Endothelial cell of umbilical vein (primary cell): ENCODE measurements around the gene LAMB3. TPM values are rescaled to one million over a fixed set of nuclear protein-coding genes. Genes with fewer than 3 reads are reported as not detected.

Experiments used
- BruUV-seq: library from RNA; stranded (reverse); fragments of 400-500 nt; replicated peaks from 2 replicates; lab custom pipeline; 2021; lab: Mats Ljungman, UMichigan
- CTCF ChIA-PET: fragments of 300-600, 350-600 bp; sonication (Branson Sonifier 250); formaldehyde crosslinking; loops from one replicate; lab custom pipeline; 2021; ENCODE audit warnings: antibody characterized with exemption, inconsistent platforms; lab: Charles Lee
- POLR2A ChIA-PET: fragments of 300-600, 350-600 bp; sonication (Branson Sonifier 250); formaldehyde crosslinking; loops from one replicate; lab custom pipeline; 2021; ENCODE audit warnings: antibody characterized with exemption, inconsistent platforms; lab: Charles Lee
- DNase-seq: peaks from one replicate; pipeline ENCODE4 v3.0.0-alpha.2; 2011; ENCODE audit warnings: low read depth, low spot score
- FAIRE-seq: peaks from 2 replicates; lab custom pipeline; 2011; peaks lifted over from hg19 to GRCh38; lab: Jason Lieb, UNC
- H2AFZ ChIP-seq: 2 replicates; pipeline ENCODE4 v1.6.0; 2012; ENCODE audit warnings: low read depth, low read length, control low read depth, inconsistent platforms
- H3K27ac ChIP-seq: 2 replicates; pipeline ENCODE4 v1.5.1; 2011; ENCODE audit warnings: low read depth, mild to moderate bottlenecking, control low read depth, low read length, moderate library complexity; ENCODE audit not compliant: insufficient read depth
- H3K27me3 ChIP-seq, 2 experiments: 2 replicates each; pipeline versions ENCODE4 v1.6.0 to v1.6.1; 2011; ENCODE audit warnings: low read length in 2 of 2, mixed read lengths in 1 of 2; ENCODE audit not compliant: control insufficient read depth in 2 of 2, insufficient read depth in 2 of 2
- H3K36me3 ChIP-seq, 2 experiments: 2 replicates in 1 of 2; 3 replicates in 1 of 2; pipeline ENCODE4 v1.5.1; 2011; ENCODE audit warnings: low read length in 2 of 2, mild to moderate bottlenecking in 1 of 2, moderate library complexity in 1 of 2; ENCODE audit not compliant: control insufficient read depth in 2 of 2, insufficient read depth in 2 of 2; ENCODE audit errors: extremely low read depth in 1 of 2
- H3K4me1 ChIP-seq: 3 replicates; pipeline ENCODE4 v1.5.1; 2011; ENCODE audit warnings: mild to moderate bottlenecking, low read length; ENCODE audit not compliant: control insufficient read depth, insufficient read depth; ENCODE audit errors: extremely low read depth
- H3K4me2 ChIP-seq: 2 replicates; pipeline ENCODE4 v1.6.1; 2011; ENCODE audit warnings: low read length, control low read depth, mixed read lengths; ENCODE audit not compliant: insufficient read depth
- H3K4me3 ChIP-seq, 3 experiments: fragments of 200-600 bp in 1 of 3; sonication (generic), shearing (Covaris generic) in 1 of 3; replicated peaks in 1 of 3; 2 replicates each; pipeline ENCODE4 v1.5.1; 2011 to 2016; ENCODE audit warnings: control low read depth in 3 of 3, low read length in 3 of 3, mild to moderate bottlenecking in 2 of 3, inconsistent platforms in 1 of 3, low read depth in 1 of 3, moderate library complexity in 1 of 3; ENCODE audit not compliant: insufficient read depth in 1 of 3
- H3K79me2 ChIP-seq: 2 replicates; pipeline ENCODE4 v1.6.0; 2012; ENCODE audit warnings: low read length, inconsistent platforms; ENCODE audit not compliant: control insufficient read depth, insufficient read depth
- H3K9ac ChIP-seq: replicated peaks from 2 replicates; pipeline ENCODE3; 2011; ENCODE audit warnings: low read length, control low read depth; ENCODE audit not compliant: insufficient read depth; ENCODE audit errors: extremely low read depth
- H3K9me1 ChIP-seq: replicated peaks from 3 replicates; pipeline ENCODE4 v1.6.0; 2011; ENCODE audit warnings: mild to moderate bottlenecking, low read length; ENCODE audit not compliant: control insufficient read depth, insufficient read depth; ENCODE audit errors: extremely low read depth
- H3K9me3 ChIP-seq: replicated peaks from 2 replicates; pipeline ENCODE4 v1.5.1; 2012; ENCODE audit warnings: low read length, inconsistent platforms; ENCODE audit not compliant: control insufficient read depth, insufficient read depth
- H4K20me1 ChIP-seq: replicated peaks from 2 replicates; pipeline ENCODE3; 2011; ENCODE audit warnings: mild to moderate bottlenecking, low read length; ENCODE audit not compliant: control insufficient read depth, insufficient read depth; ENCODE audit errors: extremely low read depth
- EZH2 ChIP-seq: IDR thresholded peaks from 2 replicates; pipeline ENCODE4 v1.6.1; 2012; ENCODE audit warnings: borderline replicate concordance, low read depth, mild to moderate bottlenecking, moderate library complexity, low read length, inconsistent platforms; ENCODE audit not compliant: severe bottlenecking
- FOS ChIP-seq: IDR thresholded peaks from 2 replicates; pipeline ENCODE4 v1.6.1; 2011; ENCODE audit warnings: mild to moderate bottlenecking, low read length, moderate library complexity, borderline replicate concordance; ENCODE audit not compliant: insufficient read depth
- GATA2 ChIP-seq: IDR thresholded peaks from 2 replicates; pipeline ENCODE4 v1.7.0; 2011; ENCODE audit warnings: low read depth, mild to moderate bottlenecking, moderate library complexity, mixed read lengths, low read length; ENCODE audit not compliant: insufficient read length, insufficient read depth
- JUN ChIP-seq: IDR thresholded peaks from 2 replicates; pipeline ENCODE4 v1.6.1; 2011; ENCODE audit warnings: borderline replicate concordance, low read depth; ENCODE audit not compliant: insufficient read length, insufficient read depth
- MYC ChIP-seq: IDR thresholded peaks from one replicate; pipeline ENCODE4 v1.6.1; 2011; ENCODE audit warnings: mild to moderate bottlenecking, low read depth, low read length
- POLR2A ChIP-seq: IDR thresholded peaks from 2 replicates; pipeline ENCODE4 v1.6.1; 2012; ENCODE audit warnings: low read depth, mild to moderate bottlenecking, control low read depth, low read length
- POLR2AphosphoS5 ChIP-seq: IDR thresholded peaks from 2 replicates; pipeline ENCODE4 v1.6.1; 2012; ENCODE audit warnings: low read depth, mild to moderate bottlenecking, control low read depth, low read length, moderate library complexity; ENCODE audit not compliant: insufficient read depth
- dilution Hi-C: fragments of 300-500 bp; cut with MboI; formaldehyde crosslinking; loops from one replicate; pipeline ENCODE4 v1.15.0; 2019; ENCODE audit warnings: low sequenced_read_pairs; ENCODE audit not compliant: extremely low pct_ligation_motif_present
- intact Hi-C: fragments of 100-400 bp; cut with micrococcal nuclease; formaldehyde crosslinking; loops from one replicate; pipeline ENCODE4 v1.10.0; 2022
- polyA plus RNA-seq, 4 experiments: library from polyadenylated mRNA; depleted of rRNA in 3 of 4; stranded (reverse) in 3 of 4; unstranded in 1 of 4; fragments of >200 nt; gene quantifications; 2 replicates each; pipeline versions ENCODE4 v1.2.1 to v1.2.3, GENCODE V29; 2011 to 2012; ENCODE audit warnings: missing spikeins in 1 of 4
- total RNA-seq: library from RNA; stranded (reverse); gene quantifications from 2 replicates; pipeline ENCODE4 v1.2.3, GENCODE V29; 2021
- TF ChIP-seq, protein P1 (sequence below): IDR thresholded peaks from 2 replicates; pipeline ENCODE4 v1.6.1; 2011; ENCODE audit not compliant: insufficient read depth, insufficient read length
- TF ChIP-seq, protein P2 (sequence below), 2 donors: IDR thresholded peaks; 1 replicate in 1 of 2; 2 replicates in 1 of 2; pipeline ENCODE4 v1.5.1; 2011; ENCODE audit warnings: low read length in 2 of 2, mild to moderate bottlenecking in 2 of 2, moderate library complexity in 2 of 2, control low read depth in 1 of 2, inconsistent platforms in 1 of 2, low read depth in 1 of 2; ENCODE audit not compliant: insufficient read depth in 1 of 2; ENCODE audit errors: extremely low read depth in 1 of 2

LAMB3 gene
- total and polyA plus RNA-seq, 2 donors (not counting 3 experiments of a cell fraction or from before 2014, with no cell fraction given): 2.6 to 3.1 TPM

DNA sequence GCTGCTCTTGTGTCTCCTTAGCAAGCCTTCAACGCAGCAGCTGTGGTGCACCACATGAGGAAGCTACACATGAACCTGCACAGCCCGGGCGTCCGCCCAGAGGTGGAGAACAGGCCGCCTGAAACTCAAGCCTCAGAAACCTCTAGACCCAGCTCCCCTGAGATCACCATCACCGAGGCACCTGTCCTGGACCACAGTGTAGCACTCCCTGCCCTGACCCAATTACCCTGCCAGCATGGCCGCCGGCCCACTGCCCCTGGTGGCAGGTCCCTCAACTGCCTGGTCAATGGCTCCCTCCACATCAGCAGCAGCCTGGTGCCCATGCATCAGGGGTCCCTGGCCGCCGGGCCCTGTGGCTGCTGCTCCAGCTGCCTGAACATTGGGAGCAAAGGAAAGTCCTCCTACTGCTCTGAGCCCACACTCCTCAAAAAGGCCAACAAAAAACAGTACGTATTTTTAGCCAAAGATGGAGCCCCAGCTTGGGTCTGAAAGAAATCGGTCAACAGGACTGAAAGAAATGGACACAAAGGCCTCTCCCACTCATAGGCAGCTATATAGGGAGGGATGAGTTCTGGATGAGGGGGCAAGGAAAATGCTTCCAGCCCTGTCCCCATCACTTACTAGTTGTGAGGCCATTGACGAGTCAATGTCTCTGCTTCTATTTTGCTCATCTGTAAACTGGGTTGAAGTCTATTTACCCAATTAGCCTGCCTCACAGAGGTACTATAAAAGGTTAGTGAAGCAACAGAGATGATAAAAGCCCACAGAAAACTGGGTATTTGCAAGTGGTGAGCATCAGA lies 40.3 kb downstream of the LAMB3 start:
- POLR2A ChIA-PET: no interaction called here
- H3K79me2 ChIP-seq: no peaks in the 10 kb centered on the region
- H3K9ac ChIP-seq: no peak overlapping the region
- FAIRE-seq (no peak), DNase-seq (no peak)
- H3K9me3 ChIP-seq: no peaks in the 10 kb centered on the region
- TF ChIP-seq MYC: no peak
- TF ChIP-seq, protein P1, sequence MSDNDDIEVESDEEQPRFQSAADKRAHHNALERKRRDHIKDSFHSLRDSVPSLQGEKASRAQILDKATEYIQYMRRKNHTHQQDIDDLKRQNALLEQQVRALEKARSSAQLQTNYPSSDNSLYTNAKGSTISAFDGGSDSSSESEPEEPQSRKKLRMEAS: no peak
- no peak for TF ChIP-seq JUN
- no peak for TF ChIP-seq EZH2
- no peak for TF ChIP-seq GATA2
- TF ChIP-seq, protein P2, sequence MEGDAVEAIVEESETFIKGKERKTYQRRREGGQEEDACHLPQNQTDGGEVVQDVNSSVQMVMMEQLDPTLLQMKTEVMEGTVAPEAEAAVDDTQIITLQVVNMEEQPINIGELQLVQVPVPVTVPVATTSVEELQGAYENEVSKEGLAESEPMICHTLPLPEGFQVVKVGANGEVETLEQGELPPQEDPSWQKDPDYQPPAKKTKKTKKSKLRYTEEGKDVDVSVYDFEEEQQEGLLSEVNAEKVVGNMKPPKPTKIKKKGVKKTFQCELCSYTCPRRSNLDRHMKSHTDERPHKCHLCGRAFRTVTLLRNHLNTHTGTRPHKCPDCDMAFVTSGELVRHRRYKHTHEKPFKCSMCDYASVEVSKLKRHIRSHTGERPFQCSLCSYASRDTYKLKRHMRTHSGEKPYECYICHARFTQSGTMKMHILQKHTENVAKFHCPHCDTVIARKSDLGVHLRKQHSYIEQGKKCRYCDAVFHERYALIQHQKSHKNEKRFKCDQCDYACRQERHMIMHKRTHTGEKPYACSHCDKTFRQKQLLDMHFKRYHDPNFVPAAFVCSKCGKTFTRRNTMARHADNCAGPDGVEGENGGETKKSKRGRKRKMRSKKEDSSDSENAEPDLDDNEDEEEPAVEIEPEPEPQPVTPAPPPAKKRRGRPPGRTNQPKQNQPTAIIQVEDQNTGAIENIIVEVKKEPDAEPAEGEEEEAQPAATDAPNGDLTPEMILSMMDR (IDR thresholded peaks at IDR 0.05; ENCODE audit: extremely low read depth in 1 of 2, insufficient read depth in 1 of 2, low read depth in 1 of 2, low read length in 2 of 2): no peak
- no peak for TF ChIP-seq POLR2AphosphoS5
- no peak for TF ChIP-seq FOS
- no peak for TF ChIP-seq POLR2A
- H4K20me1 ChIP-seq: no peaks in the 10 kb centered on the region
- no peaks in the 10 kb centered on the region for H3K9me1 ChIP-seq
- intact Hi-C loops: no loop called here
- H3K4me2 ChIP-seq: no peak overlapping the region
- no peaks in the 10 kb centered on the region for H3K27me3 ChIP-seq
- CTCF ChIA-PET: interaction anchor here (1.1 to 2.6 kb wide), 6 partner anchors 15 to 46 kb away, joined by 4 to 8 read pairs (median 6); no protein-coding TSS in a partner anchor
- BruUV-seq: no TSS peak
- no peak overlapping the region for H3K27ac ChIP-seq
- no peaks in the 10 kb centered on the region for H3K36me3 ChIP-seq
- dilution Hi-C loops: no loop called here
- no peak overlapping the region for H2AFZ ChIP-seq
- no peak overlapping the region for H3K4me3 ChIP-seq
- H3K4me1 ChIP-seq: no peaks in the 10 kb centered on the region
